Pulmonary artery endothelial cell (primary cell): Measurements from ENCODE around the gene TEX35. TPM values are rescaled to one million over a fixed set of nuclear protein-coding genes. Genes with fewer than 3 reads are reported as not detected.

Source experiments
- total RNA-seq: library from RNA; depleted of rRNA; stranded (reverse); fragments of >200 nt; gene quantifications from 2 replicates; pipeline ENCODE4 v1.2.3, GENCODE V29; 2014

The TEX35 gene
- total RNA-seq, 1 donor from 2014 or later, result not detected

Other genes with a start within 250 kb of the TEX35 start
- not detected in 2 replicates for gene CLEC20A, start 16.1 kb upstream of the TEX35 start, total RNA-seq
- gene RALGPS2, start 212.1 kb downstream of the TEX35 start, total RNA-seq, result 17.2 and 24.7 TPM in 2 replicates